NCI-H1436 treated with DMSO at 0.1 percent for 48 hours (cell line): ENCODE results near the gene CRIP3.
"Not testable (repeated sequence)": the region's sequence is repeated elsewhere in the genome, so short reads cannot be mapped to it uniquely, and the experiment has no call there.

ENCODE experiments used
- DNase-seq: peaks from one replicate; lab custom pipeline; 2025; lab: John Stamatoyannopoulos, UW

CRIP3 gene

DNA sequence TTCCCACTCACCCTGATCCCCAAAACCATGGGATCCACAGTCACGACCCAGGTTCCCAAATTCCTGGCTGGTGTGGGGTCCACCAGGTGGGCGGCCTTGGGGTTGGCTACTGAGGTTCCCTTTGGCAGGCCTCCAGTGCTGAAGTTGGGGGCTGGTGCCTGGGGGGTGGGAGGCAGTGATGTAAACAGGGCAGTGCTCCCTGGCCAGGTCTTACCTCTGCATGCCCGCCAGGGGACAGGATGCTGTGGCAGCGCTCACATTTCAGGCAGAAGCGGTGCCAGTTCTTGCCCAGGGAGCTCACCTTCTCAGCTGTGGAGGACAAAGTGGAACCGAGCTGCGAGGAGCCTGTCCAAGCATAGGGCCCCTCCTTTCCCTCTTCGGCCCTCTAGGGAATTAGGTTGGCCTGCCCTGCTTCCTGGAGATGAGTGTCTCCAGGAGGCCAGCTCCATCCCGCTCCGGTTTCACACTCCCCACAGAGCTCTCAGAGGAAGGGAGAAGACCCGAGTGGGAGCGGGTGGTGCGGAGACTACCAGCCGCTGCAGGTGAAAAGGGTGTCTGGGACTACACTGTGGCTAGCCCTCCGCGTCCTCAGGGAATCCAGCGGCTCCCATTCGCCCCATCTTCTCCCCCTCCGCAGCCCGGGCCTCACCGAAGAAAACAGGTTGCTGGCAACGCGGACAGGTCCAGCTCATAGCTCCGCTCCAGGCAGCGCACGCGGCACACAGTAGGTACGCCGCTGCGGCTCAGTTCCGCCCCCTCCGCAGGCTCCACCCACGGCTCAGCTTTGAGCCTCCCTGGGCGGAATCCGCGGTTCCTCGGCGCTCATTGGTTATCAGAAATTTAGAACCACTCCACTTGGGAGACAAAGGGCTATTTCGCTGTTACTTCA, at the start of gene CRIP3:
CRIP3 (minus strand) TSS at position 726 of the 889 bp plus-strand sequence; CDS start at position 692, 34 bp downstream.
- DNase-seq: peak; percentile 17

DNA sequence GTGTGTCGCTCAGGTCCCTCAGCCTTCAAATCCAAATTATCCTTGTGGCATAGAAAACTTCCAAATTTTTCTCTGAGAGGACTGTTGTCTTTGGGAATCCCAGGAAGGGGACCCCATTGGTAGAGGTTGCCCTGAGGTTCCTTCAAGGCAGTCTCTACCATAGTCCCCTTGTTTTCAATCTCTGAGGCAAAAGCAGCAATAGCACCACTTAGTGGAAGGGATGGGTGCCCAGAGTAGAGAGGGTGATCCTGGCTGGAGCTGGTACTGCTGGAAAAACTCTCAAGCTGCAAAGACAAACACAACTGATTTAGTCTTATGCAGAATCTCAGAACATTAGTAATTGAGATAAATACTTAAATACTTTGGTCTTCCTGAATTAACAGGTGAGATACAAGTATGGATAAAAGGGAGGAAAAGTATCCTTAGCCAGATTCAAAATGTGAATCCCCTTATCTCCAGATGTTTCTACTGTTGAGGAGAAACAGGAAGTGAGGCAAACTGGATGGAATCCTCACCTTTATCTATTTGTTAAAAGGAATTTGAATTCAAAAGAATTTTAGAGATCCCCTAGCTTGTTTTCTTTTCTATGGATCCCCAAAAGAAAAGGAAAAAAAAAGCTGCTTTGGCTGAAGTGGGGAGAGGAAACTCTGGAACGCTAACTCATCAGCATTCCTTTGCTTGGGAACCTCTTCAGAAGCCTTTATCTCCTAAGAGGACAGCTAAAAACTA, 47.4 kb upstream of the CRIP3 start:
- no peak for DNase-seq

DNA sequence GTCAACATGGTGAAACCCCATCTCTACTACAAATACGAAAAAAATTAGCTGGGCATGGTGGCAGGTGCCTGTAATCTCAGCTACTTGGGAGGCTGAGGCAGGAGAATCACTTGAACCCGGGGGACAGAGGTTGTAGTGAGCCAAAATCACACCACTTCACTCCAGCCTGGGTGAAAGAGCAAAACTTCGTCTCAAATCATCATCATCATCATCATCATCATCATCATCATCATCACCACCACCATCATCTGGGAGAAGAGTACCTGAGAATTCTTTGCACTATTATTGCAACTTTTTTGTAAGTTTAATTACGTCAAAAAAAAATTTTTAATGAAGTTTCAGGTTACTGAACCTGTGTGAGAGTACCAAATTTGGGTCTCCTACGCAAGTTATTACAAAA, 43.3 kb upstream of the CRIP3 start:
- not testable (repeated sequence) for DNase-seq

DNA sequence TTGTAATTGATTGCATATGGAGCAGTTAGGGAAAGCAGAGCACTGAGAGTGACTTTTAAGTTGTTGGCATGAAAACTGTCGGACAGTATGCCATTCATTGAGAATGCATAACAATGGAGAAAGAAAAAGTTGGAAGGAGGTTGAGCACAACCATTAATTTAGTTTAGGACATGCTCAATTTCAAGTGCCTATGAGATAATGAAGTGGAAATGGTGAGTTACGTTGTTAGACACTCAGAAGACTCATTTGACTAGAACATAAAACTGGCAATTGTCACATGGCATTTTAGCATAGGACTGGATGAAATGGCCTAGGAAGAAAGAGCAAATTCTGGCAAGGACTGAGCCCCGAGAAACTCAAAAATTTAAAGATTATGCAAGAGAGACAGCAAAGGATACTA, 38.8 kb upstream of the CRIP3 start:
- DNase-seq: no peak

GRCh38 chr6:43347021-43347420, 38.4 kb upstream of the CRIP3 start:
- no peak for DNase-seq

DNA sequence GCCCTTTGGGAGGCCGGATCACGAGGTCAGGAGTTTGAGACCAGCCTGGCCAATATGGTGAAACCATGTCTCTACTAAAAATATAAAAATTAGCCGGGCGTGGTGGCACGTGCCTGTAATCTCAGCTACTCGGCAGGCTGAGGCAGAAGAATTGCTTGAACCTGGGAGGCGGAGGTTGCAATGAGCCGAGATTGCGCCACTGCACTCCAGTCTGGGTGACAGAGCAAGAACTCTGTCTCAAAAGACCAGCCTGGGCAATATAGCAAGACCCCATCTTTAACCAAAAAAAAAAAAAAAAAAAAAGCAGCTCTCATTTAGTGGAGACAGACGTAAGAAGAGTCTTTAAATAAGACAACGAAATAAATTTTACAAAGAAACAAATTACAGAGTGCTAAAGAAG, 37.6 kb upstream of the CRIP3 start:
- DNase-seq: not testable (repeated sequence)

DNA sequence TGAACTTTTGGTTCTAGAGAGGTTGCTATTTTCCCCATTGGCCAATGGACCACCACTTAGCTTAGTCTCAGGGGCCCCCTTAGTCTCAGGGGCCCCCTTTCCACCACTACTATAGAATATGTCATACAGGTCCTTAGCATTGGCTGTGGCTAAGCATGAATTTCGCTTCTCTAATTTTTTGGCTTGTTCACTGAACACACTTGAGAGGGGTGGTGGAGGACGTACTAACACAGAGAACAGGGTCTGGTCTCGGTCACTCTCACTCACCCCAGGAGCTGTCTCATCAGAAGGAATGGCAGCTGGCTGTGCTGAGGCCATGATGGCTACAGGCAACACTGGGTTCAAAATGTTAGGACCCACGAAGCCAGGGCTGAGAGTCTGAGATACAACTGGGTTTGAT, 30.5 kb upstream of the CRIP3 start:
- no peak for DNase-seq

- no peak for DNase-seq
Observed at GRCh38 chr6:43338243-43338642, 29.6 kb upstream of the CRIP3 start.

DNA sequence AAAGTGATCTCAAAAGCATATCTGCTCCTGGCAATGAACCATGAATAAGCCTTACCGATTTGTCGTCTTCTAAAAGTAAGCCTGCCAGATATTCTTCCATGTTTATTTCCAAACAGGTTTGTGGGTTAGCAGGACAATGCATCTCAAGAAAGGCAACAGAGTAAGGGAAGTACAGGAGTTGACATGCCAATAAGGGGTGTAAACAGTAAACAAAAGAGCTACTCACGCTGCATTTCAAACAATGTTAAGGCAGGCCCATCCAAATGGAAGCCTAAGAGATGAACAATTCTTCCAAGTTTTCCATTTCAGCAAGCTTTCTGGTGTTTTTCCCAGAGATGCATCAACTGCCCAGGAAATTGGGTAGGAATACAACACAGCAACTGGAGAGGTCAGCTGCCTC, 27.8 kb upstream of the CRIP3 start:
- DNase-seq: no peak

DNA sequence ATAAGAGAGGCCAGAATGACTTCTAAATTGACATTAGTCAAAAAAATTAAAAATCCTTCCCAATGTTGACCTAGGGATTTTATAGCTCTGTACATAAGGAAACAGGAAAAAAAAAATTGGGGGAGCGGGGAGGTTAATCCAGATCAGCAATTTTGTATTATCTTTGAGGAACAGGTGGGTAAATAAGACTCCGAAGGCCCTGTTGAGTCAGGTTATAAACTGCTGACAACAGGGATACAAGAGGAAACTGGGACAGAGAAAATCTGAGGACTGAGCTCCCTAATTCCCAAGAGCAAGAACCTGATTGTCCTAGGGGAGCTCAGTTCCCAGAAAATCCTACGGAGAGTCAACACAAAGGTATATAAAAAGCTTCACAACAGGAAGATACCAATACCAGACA, 26.8 kb upstream of the CRIP3 start:
- no peak for DNase-seq

DNA sequence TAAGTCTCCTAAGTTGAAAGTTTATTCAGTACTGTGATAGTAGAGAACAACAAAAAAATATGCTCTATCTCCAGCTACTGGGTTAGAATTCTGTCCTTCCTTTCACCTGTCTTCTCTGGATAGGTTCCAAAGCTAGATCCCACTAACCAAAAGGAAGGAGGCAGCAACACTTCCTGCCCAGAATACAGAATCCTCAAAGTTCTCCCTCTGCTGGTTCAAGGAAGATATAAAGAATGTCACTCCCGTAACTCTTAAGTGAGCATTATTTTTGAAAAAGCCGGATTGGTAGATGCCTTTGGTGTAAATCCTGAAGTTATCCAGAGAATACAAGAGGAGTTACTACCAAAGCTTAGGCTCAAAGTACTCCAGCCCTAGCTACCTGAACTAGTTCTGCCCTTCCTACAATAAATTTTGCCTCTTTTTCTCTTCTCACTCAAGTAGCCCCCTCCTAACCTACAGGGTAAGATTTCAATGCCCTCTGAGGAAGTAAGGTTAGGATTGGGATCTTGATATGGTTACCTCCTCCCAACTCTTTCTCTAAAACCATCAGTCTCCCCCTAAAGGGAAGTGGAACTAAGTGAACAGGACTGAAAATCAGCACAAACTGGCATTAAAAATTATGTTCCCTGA, 26.0 kb upstream of the CRIP3 start:
- no peak for DNase-seq

DNA sequence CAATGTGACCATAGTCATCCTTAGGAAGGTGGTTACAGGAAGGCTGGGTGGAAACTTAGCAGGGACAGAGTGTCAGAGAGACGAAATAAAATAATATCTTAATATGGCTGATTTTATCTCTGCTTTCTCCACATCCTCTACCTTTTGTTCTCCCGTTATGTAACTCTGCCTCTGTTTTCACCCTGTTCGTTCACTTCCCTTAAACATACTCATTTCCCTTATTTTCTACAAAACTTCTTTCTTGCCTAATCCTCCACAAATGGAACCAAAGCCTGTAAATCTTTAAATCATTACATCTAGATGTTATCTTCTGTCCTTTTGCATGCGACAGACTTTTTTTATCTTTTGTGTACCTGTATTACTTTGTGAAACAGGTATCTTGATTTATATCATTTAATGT, 23.3 kb upstream of the CRIP3 start:
- DNase-seq: no peak

GRCh38 chr6:43331470-43331869, 22.8 kb upstream of the CRIP3 start:
- DNase-seq: no peak

- DNase-seq: no peak
Observed at GRCh38 chr6:43328528-43328927, 19.9 kb upstream of the CRIP3 start.

DNA sequence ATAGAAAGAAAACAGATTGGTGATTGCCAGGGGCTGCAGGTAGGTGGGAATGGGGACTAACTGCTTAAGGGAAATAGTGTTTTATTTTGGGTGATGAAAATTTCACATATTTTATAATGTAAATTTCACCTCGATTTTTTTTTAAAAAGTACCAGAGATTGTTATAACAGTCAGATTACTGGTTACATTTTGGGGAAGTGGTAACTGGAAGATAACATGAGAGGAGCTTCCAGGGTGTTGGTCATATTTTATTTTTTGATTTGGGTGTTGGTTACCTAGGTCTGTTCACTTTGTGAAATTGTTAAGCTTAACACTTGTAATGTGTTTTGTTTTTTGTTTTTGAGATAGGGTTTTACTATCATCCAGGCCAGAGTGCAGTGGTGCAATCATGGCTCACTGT, 17.2 kb upstream of the CRIP3 start:
- DNase-seq: no peak

GRCh38 chr6:43318011-43318410, 9.4 kb upstream of the CRIP3 start:
- no peak for DNase-seq

DNA sequence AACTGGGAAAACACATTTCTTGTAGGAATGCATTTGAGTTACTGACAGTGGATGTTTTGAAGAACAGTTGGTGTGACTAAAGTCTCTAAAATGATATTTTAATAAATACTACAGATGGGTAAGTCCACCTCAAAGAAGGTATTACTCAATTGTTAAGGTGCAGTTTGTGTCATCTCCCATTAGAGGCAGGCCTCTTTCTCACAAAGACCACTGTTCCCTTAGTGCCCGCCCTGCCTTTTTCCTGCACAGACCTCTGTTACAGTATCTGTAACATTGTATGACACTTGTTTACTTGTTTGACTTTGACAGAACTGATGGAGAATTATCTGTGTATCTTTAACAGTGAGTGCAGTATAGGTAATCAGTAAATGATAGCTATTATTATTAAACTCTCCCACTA, 5.2 kb upstream of the CRIP3 start:
- DNase-seq: no peak

DNA sequence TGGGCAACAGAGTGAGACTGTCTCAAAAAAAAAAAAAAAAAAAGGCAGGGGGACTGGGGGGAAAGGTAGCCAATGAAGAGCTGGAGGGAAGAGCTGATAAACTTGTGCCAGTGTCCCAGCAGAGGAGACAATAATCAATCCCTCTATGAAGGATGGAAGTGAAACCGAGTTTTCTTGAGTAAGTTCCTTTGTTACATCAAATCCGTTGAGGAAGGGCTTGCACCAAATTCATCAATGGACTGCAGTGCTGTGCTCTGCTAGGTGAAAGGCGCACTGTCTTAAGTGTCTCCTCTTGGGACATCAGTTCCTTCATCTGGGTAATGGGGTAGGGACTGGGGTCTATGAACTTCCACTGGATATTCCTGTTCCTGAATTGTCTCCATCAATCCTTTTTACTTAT, 3.0 kb upstream of the CRIP3 start:
- DNase-seq: no peak

DNA sequence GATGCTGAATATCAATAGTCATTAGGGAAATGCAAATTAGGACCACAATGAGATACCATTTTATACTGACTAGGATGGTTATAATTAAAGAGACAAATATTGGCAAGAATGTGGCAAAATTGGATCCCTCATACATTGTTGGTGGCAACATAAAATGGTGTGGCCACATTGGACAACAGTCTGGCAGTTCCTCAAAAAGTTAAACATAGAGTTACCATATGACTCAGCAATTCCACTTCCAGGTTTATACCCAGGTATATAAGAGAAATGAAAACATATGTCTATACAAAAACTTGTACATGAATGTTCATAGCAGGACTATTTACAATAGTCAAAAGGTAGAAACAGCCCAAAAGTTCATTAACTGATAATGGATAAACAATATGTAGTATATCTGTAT, 2.0 kb upstream of the CRIP3 start:
- no peak for DNase-seq

DNA sequence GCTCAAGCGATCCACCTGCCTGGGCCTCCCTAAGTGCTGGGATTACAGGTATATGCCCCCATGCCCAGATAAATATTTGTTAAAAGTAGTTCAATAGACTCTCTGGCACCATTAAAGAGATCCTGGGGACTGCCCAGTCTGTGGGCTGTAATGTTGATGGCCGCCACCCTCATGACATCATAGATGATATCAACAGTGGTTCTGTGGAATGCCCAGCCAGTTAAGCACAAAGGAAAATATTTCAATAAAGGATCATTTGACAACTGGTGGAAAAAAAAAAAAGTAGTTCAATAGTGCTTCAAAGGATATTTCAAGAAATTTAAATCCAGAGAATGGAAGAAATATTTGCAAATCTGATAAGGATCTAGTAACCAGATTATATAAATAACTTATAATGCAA, 1.5 kb upstream of the CRIP3 start:
- no peak for DNase-seq

GRCh38 chr6:43308990-43309477, 408 bp upstream of the CRIP3 start:
- DNase-seq: no peak

- no peak for DNase-seq
Observed at GRCh38 chr6:43307451-43308100, 1.1 kb downstream of the CRIP3 start.
